AG04449 (cell line): Measurements from ENCODE around the gene ARFGAP1.
A peak's percentile ranks its signal among the peaks of the same experiment; 100 is the strongest.
"Not testable (repeated sequence)": the region's sequence is repeated elsewhere in the genome, so short reads cannot be mapped to it uniquely, and the experiment has no call there.

Experiments
- CTCF ChIA-PET: fragments of 350-600 bp; formaldehyde crosslinking; extraction: SDS; loops from one replicate; lab custom pipeline; 2021; ENCODE audit warnings: antibody characterized with exemption; lab: Yijun Ruan, JAX
- POLR2A ChIA-PET: fragments of 400-600, 350-600 bp; formaldehyde crosslinking; extraction: SDS; loops from one replicate; lab custom pipeline; 2020; ENCODE audit warnings: antibody characterized with exemption, inconsistent platforms; lab: Yijun Ruan, JAX
- DNase-seq: peaks from one replicate; pipeline ENCODE4 v3.0.0-alpha.2; 2010; ENCODE audit warnings: low read depth, low spot score
- H3K4me3 ChIP-seq: 2 replicates; pipeline ENCODE4 v1.5.1; 2011; ENCODE audit warnings: low read depth, mild to moderate bottlenecking, control low read depth, low read length
- TF ChIP-seq, protein P1 (sequence below): IDR thresholded peaks from one replicate; pipeline ENCODE4 v1.5.1; 2011; ENCODE audit warnings: mild to moderate bottlenecking, moderate library complexity, low read length, control low read depth, inconsistent platforms; ENCODE audit not compliant: insufficient read depth; ENCODE audit errors: missing control alignments

Gene ARFGAP1

DNA sequence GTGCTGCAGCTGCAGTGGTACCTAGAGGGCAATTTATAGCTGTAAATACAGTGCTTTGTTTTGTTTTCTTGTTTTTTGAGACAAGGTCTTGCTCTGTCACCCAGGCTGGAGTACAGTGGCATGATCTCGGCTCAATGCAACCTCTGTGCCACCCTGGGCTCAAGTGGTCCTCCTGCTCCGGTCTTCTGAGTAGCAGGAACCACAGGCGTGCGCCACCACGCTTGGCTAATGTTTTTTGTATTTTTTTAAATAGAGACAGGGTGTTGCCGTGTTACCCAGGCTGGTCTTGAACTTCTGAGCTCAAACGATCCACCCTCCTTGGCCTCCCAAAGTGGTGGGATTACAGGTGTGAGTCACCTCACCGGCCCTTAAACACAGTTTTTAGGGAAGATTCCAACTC, 61.7 kb downstream of the ARFGAP1 start:
- DNase-seq, result no peak
- TF ChIP-seq, protein P1, sequence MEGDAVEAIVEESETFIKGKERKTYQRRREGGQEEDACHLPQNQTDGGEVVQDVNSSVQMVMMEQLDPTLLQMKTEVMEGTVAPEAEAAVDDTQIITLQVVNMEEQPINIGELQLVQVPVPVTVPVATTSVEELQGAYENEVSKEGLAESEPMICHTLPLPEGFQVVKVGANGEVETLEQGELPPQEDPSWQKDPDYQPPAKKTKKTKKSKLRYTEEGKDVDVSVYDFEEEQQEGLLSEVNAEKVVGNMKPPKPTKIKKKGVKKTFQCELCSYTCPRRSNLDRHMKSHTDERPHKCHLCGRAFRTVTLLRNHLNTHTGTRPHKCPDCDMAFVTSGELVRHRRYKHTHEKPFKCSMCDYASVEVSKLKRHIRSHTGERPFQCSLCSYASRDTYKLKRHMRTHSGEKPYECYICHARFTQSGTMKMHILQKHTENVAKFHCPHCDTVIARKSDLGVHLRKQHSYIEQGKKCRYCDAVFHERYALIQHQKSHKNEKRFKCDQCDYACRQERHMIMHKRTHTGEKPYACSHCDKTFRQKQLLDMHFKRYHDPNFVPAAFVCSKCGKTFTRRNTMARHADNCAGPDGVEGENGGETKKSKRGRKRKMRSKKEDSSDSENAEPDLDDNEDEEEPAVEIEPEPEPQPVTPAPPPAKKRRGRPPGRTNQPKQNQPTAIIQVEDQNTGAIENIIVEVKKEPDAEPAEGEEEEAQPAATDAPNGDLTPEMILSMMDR, result no peak
- CTCF ChIA-PET, result interaction anchor here (1.5 kb wide), 1 partner anchor 48 kb away, joined by 3 read pairs; no protein-coding TSS in a partner anchor
- H3K4me3 ChIP-seq, result no peak overlapping the region
- POLR2A ChIA-PET, result no interaction called here

GRCh38 chr20:63335060-63335459, 62.4 kb downstream of the ARFGAP1 start:
- H3K4me3 ChIP-seq, POLR2A ChIA-PET, DNase-seq: not testable (repeated sequence)
- CTCF ChIA-PET, result interaction anchor here (1.0 to 1.3 kb wide), 2 partner anchors 25 to 27 kb away, joined by 3 read pairs; no protein-coding TSS in a partner anchor

DNA sequence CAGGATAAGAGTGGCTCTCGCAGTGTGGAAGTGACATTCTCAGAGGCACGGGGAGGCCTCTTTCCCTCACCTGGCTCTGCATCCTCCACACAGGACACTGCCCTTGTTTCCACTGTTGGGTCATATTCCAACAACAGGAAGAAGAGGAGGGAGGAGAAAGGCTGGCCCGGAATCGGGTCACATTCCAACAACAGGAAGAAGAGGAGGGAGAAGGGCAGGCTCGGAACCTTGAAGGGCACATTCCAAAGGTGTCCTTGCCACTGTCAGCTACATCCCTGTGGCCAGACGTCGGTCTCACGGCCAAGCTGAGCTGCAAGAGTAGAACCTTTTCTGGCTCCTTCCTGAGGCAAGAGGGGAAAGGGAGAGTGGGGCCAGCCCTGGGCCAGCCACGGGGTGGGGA, 63.1 kb downstream of the ARFGAP1 start:
- TF ChIP-seq, protein P1, result no peak
- POLR2A ChIA-PET, result no interaction called here
- DNase-seq, result no peak
- no peak overlapping the region for H3K4me3 ChIP-seq
- CTCF ChIA-PET, result interaction anchor here (1.0 to 1.3 kb wide), 2 partner anchors 25 to 28 kb away, joined by 3 read pairs; no protein-coding TSS in a partner anchor

- TF ChIP-seq, protein P1, result no peak
- H3K4me3 ChIP-seq, result no peak overlapping the region
- no peak for DNase-seq
- POLR2A ChIA-PET, result no interaction called here
- CTCF ChIA-PET, result no interaction called here
These were observed 63.7 kb downstream of the ARFGAP1 start for GRCh38 chr20:63336232-63336752.

- DNase-seq, result peak; percentile 23
- POLR2A ChIA-PET, result no interaction called here
- TF ChIP-seq, protein P1, result no peak
- no peak overlapping the region for H3K4me3 ChIP-seq
- CTCF ChIA-PET, result interaction anchor here (1.4 kb wide), 1 partner anchor 114 kb away, joined by 5 read pairs; no protein-coding TSS in a partner anchor
These were observed 65.3 kb downstream of the ARFGAP1 start for GRCh38 chr20:63337786-63338420.
